HCT116 (cell line): Measurements from ENCODE around the gene CBFA2T2. TPM values are rescaled to one million over a fixed set of nuclear protein-coding genes. Genes with fewer than 3 reads are reported as not detected.

ENCODE experiments used
- ATAC-seq: fragments of 200-7000 bp; cut with Tn5 transposase; 2 replicates; pipeline ENCODE4 v1.9.1; 2020; ENCODE audit warnings: mild to moderate bottlenecking, moderate library complexity
- BruUV-seq: library from RNA; stranded (reverse); fragments of 400-500 nt; replicated peaks from 2 replicates; lab custom pipeline; 2021; lab: Mats Ljungman, UMichigan
- CTCF ChIA-PET: fragments of 300-600 bp; sonication (Branson Sonifier 250); formaldehyde crosslinking; loops from one replicate; lab custom pipeline; 2021; ENCODE audit warnings: antibody characterized with exemption; lab: Charles Lee
- POLR2A ChIA-PET: fragments of 300-600, 350-600 bp; sonication (Branson Sonifier 250); formaldehyde crosslinking; loops from one replicate; lab custom pipeline; 2021; ENCODE audit warnings: antibody characterized with exemption; lab: Charles Lee
- RAD21 ChIA-PET, 2 experiments: fragments of 300-600 bp; sonication (Branson Sonifier 250); formaldehyde crosslinking; loops; one replicate each; lab custom pipeline; 2023; ENCODE audit warnings: low total read pairs in 2 of 2; ENCODE audit not compliant: uncharacterized antibody in 2 of 2, unreplicated experiment in 2 of 2, low non-redundant PET in 1 of 2; lab: Charles Lee
- DNase-seq: peaks from one replicate; pipeline ENCODE4 v3.0.0-alpha.2; 2010; ENCODE audit warnings: low read depth, low spot score
- H2AFZ ChIP-seq: fragments of 200-600 bp; shearing (Covaris generic), sonication (generic); 2 replicates; pipeline ENCODE4 v1.6.1; 2017; ENCODE audit warnings: low read depth, mixed run types, mixed read lengths, antibody characterized with exemption, low read length; ENCODE audit not compliant: poor library complexity, severe bottlenecking
- H3K27ac ChIP-seq: 2 replicates; pipeline ENCODE4 v1.5.1; 2012; ENCODE audit warnings: low read depth, low read length
- H3K27me3 ChIP-seq: fragments of 200-600 bp; sonication (generic); 2 replicates; pipeline ENCODE4 v1.6.1; 2016; ENCODE audit warnings: mixed run types, low read length, mixed read lengths; ENCODE audit not compliant: insufficient read depth
- H3K36me3 ChIP-seq, 2 experiments: fragments of 200-500 bp in 1 of 2; fragments of 200-600 bp in 1 of 2; sonication (Bioruptor generic) in 1 of 2; sonication (generic) in 1 of 2; 2 replicates each; pipeline versions ENCODE4 v1.5.1 to v1.6.1; 2014 to 2016; ENCODE audit warnings: low read length in 2 of 2, inconsistent platforms in 1 of 2, mixed read lengths in 1 of 2, mixed run types in 1 of 2; ENCODE audit not compliant: insufficient read depth in 2 of 2, control insufficient read depth in 1 of 2
- H3K4me1 ChIP-seq, 2 experiments: fragments of 200-600 bp in 1 of 2; sonication (generic) in 1 of 2; 2 replicates each; pipeline versions ENCODE4 v1.5.1 to v1.6.1; 2012 to 2017; ENCODE audit warnings: low read length in 2 of 2, inconsistent platforms in 1 of 2, mild to moderate bottlenecking in 1 of 2, mixed read lengths in 1 of 2, mixed run types in 1 of 2, moderate library complexity in 1 of 2; ENCODE audit not compliant: insufficient read depth in 2 of 2, control insufficient read depth in 1 of 2
- H3K4me2 ChIP-seq: fragments of 200-600 bp; sonication (generic); 2 replicates; pipeline ENCODE4 v1.6.1; 2017; ENCODE audit warnings: mixed run types, low read length, mixed read lengths
- H3K4me3 ChIP-seq, 2 experiments: fragments of 200-600 bp in 1 of 2; sonication (generic) in 1 of 2; replicated peaks in 1 of 2; 2 replicates each; pipeline ENCODE4 v1.5.1; 2011 to 2016; ENCODE audit warnings: low read length in 2 of 2, control low read depth in 1 of 2, low read depth in 1 of 2, mild to moderate bottlenecking in 1 of 2, mixed read lengths in 1 of 2, mixed run types in 1 of 2
- H3K79me2 ChIP-seq: fragments of 200-600 bp; sonication (generic); 2 replicates; pipeline ENCODE4 v1.6.1; 2017; ENCODE audit warnings: mild to moderate bottlenecking, mixed run types, low read length, moderate library complexity, mixed read lengths; ENCODE audit not compliant: insufficient read depth
- H3K9ac ChIP-seq: fragments of 200-600 bp; sonication (generic); 2 replicates; pipeline ENCODE4 v1.6.1; 2016; ENCODE audit warnings: low read length, mixed read lengths
- H3K9me2 ChIP-seq: fragments of 200-600 bp; sonication (generic), shearing (Covaris generic); 2 replicates; pipeline ENCODE4 v1.6.1; 2017; ENCODE audit warnings: mixed run types, mild to moderate bottlenecking, moderate library complexity; ENCODE audit not compliant: insufficient read depth
- H3K9me3 ChIP-seq, 2 experiments: fragments of 200-500 bp in 1 of 2; fragments of 200-600 bp in 1 of 2; sonication (Bioruptor generic) in 1 of 2; sonication (generic) in 1 of 2; 2 replicates each; pipeline ENCODE4 v1.6.1; 2014 to 2017; ENCODE audit warnings: low read length in 2 of 2, mixed read lengths in 2 of 2, inconsistent platforms in 1 of 2, low read depth in 1 of 2, mild to moderate bottlenecking in 1 of 2, mixed run types in 1 of 2, moderate library complexity in 1 of 2; ENCODE audit not compliant: control insufficient read depth in 1 of 2, insufficient read depth in 1 of 2
- H4K20me1 ChIP-seq: fragments of 200-600 bp; sonication (generic), shearing (Covaris generic); 2 replicates; pipeline ENCODE4 v1.6.1; 2017; ENCODE audit warnings: mixed run types, mild to moderate bottlenecking, moderate library complexity; ENCODE audit not compliant: insufficient read depth
- EGR1 ChIP-seq: IDR thresholded peaks from 2 replicates; pipeline ENCODE4 v1.6.1; 2012; ENCODE audit warnings: low read depth
- ELF1 ChIP-seq: IDR thresholded peaks from 2 replicates; pipeline ENCODE4 v1.6.1; 2012; ENCODE audit warnings: low read depth, borderline replicate concordance
- EZH2 ChIP-seq: fragments of 200-600 bp; sonication (generic); IDR thresholded peaks from 2 replicates; pipeline ENCODE4 v1.6.1; 2017; ENCODE audit warnings: antibody characterized with exemption, mixed run types
- POLR2A ChIP-seq: IDR thresholded peaks from 2 replicates; pipeline ENCODE4 v1.7.0; 2011; ENCODE audit warnings: borderline replicate concordance; ENCODE audit not compliant: insufficient read depth, insufficient read length; ENCODE audit errors: extremely low read depth
- RAD21 ChIP-seq: IDR thresholded peaks from 2 replicates; pipeline ENCODE4 v1.6.1; 2012; ENCODE audit warnings: low read depth, mild to moderate bottlenecking
- SIN3A ChIP-seq: IDR thresholded peaks from 2 replicates; pipeline ENCODE4 v1.6.1; 2012; ENCODE audit warnings: low read depth
- SP1 ChIP-seq: IDR thresholded peaks from 2 replicates; pipeline ENCODE4 v1.6.1; 2012; ENCODE audit warnings: low read depth
- SRF ChIP-seq: IDR thresholded peaks from 2 replicates; pipeline ENCODE4 v1.6.1; 2012; ENCODE audit warnings: low read depth
- TCF7L2 ChIP-seq: IDR thresholded peaks from 2 replicates; pipeline ENCODE4 v1.7.0; 2011; ENCODE audit warnings: borderline replicate concordance, inconsistent platforms; ENCODE audit not compliant: insufficient read depth, insufficient read length; ENCODE audit errors: extremely low read depth
- YY1 ChIP-seq: IDR thresholded peaks from 2 replicates; pipeline ENCODE4 v1.6.1; 2011; ENCODE audit warnings: low read length, low read depth, moderate library complexity, mild to moderate bottlenecking; ENCODE audit not compliant: insufficient replicate concordance; ENCODE audit errors: extremely low read depth
- ZFX ChIP-seq: fragments of 450-650 bp; IDR thresholded peaks from 2 replicates; pipeline ENCODE4 v1.6.1; 2017
- ZNF274 ChIP-seq: fragments of 200-500 bp; sonication (Bioruptor generic); IDR thresholded peaks from 2 replicates; pipeline ENCODE4 v1.6.1; 2014; ENCODE audit warnings: mild to moderate bottlenecking, low read depth, low read length, inconsistent platforms
- intact Hi-C: fragments of 100-400 bp; cut with micrococcal nuclease; formaldehyde crosslinking; loops from 2 replicates; pipeline ENCODE4 v1.10.0; 2022
- total RNA-seq: library from RNA; stranded (reverse); gene quantifications from one replicate; pipeline ENCODE4 v1.2.1, GENCODE V29; 2021; ENCODE audit not compliant: unreplicated experiment
- TF ChIP-seq, protein P1 (sequence below): IDR thresholded peaks from 2 replicates; pipeline ENCODE4 v1.6.1; 2012; ENCODE audit warnings: low read depth
- TF ChIP-seq, protein P2 (sequence below), 3 experiments: fragments of 200-600 bp in 1 of 3; sonication (generic) in 1 of 3; IDR thresholded peaks in 2 of 3; conservative IDR thresholded peaks in 1 of 3; 2 replicates each; pipeline ENCODE4 v1.5.1; 2012 to 2017; ENCODE audit warnings: low read depth in 2 of 3, low read length in 2 of 3, antibody characterized with exemption in 1 of 3, borderline replicate concordance in 1 of 3, control low read depth in 1 of 3, mild to moderate bottlenecking in 1 of 3, mixed read lengths in 1 of 3, mixed run types in 1 of 3, moderate library complexity in 1 of 3; ENCODE audit not compliant: insufficient read depth in 1 of 3
- TF ChIP-seq, protein P3 (sequence below): IDR thresholded peaks from 2 replicates; pipeline ENCODE4 v1.6.1; 2012

The CBFA2T2 gene
- total RNA-seq, 1 experiment from 2014 or later, result 8.0 TPM

DNA sequence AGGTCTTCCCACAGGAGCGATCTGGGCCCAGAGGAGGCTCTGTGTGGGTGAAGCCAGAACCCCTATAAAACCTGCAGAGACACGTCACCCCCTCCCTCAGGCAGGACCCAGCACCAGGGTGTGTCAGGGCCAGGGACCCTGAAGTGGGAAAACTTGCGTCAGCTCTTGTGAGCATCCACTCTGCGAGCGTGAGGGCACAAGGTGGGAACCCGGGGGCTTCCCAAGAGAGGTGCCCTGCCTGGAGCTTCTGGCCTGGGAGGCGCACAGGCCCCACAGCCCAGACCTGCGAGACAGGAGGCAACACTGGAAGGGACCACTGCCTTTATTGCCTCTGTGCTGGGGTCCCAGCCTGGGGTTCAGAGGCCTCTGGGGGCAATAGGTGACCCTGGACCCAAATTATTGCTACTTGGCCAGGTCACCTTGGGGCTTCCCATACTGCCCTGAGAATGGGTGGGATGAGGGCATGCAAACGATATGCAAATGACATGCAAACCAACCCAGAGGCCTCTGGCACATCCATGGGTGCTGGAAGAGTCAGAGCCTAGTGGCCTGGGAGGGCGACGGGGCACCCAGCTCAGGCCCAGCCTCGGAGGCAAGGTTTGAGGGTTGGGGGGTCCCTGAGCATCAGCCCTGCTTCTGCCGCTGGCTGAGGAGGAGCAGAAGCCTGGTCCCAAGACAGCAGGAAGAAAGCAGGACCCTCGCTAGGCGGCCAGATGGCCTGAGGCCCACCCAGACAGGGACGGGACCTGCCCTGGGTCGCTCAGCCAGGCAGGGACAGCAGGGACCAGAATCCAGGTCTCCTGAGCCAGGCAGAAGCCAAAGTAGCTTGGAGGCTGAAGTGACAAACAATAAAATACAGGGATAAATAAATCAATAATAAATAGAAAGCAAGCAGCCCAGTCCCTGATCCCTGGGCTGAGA lies 167.1 kb downstream of the CBFA2T2 start (continued):
- TF ChIP-seq, protein P1, sequence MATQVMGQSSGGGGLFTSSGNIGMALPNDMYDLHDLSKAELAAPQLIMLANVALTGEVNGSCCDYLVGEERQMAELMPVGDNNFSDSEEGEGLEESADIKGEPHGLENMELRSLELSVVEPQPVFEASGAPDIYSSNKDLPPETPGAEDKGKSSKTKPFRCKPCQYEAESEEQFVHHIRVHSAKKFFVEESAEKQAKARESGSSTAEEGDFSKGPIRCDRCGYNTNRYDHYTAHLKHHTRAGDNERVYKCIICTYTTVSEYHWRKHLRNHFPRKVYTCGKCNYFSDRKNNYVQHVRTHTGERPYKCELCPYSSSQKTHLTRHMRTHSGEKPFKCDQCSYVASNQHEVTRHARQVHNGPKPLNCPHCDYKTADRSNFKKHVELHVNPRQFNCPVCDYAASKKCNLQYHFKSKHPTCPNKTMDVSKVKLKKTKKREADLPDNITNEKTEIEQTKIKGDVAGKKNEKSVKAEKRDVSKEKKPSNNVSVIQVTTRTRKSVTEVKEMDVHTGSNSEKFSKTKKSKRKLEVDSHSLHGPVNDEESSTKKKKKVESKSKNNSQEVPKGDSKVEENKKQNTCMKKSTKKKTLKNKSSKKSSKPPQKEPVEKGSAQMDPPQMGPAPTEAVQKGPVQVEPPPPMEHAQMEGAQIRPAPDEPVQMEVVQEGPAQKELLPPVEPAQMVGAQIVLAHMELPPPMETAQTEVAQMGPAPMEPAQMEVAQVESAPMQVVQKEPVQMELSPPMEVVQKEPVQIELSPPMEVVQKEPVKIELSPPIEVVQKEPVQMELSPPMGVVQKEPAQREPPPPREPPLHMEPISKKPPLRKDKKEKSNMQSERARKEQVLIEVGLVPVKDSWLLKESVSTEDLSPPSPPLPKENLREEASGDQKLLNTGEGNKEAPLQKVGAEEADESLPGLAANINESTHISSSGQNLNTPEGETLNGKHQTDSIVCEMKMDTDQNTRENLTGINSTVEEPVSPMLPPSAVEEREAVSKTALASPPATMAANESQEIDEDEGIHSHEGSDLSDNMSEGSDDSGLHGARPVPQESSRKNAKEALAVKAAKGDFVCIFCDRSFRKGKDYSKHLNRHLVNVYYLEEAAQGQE, result no peak
- TF ChIP-seq SP1 (no peak), SRF (no peak)
- TF ChIP-seq, protein P2, sequence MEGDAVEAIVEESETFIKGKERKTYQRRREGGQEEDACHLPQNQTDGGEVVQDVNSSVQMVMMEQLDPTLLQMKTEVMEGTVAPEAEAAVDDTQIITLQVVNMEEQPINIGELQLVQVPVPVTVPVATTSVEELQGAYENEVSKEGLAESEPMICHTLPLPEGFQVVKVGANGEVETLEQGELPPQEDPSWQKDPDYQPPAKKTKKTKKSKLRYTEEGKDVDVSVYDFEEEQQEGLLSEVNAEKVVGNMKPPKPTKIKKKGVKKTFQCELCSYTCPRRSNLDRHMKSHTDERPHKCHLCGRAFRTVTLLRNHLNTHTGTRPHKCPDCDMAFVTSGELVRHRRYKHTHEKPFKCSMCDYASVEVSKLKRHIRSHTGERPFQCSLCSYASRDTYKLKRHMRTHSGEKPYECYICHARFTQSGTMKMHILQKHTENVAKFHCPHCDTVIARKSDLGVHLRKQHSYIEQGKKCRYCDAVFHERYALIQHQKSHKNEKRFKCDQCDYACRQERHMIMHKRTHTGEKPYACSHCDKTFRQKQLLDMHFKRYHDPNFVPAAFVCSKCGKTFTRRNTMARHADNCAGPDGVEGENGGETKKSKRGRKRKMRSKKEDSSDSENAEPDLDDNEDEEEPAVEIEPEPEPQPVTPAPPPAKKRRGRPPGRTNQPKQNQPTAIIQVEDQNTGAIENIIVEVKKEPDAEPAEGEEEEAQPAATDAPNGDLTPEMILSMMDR (IDR thresholded peaks at IDR 0.05 in 2 of 3, conservative IDR thresholded peaks at IDR 0.05 in 1 of 3; ENCODE audit: borderline replicate concordance in 1 of 3, insufficient read depth in 1 of 3, low read depth in 2 of 3, low read length in 2 of 3), result no peak

- no TSS peak for BruUV-seq
- Histone ChIP-seq H3K4me1 (peaks cover 0 to 14% of the 10 kb centered on the region in 2 experiments; a peak in 2 of 4 replicates), H3K4me2 (no peak overlapping the region), H2AFZ (no peak overlapping the region), H3K9me3 (no peaks in the 10 kb centered on the region), H3K27me3 (no peaks in the 10 kb centered on the region), H4K20me1 (no peaks in the 10 kb centered on the region), H3K9me2 (no peaks in the 10 kb centered on the region), H3K36me3 (peaks cover 0 to 3% of the 10 kb centered on the region in 2 experiments; a peak in 1 of 4 replicates), H3K4me3 (no peak overlapping the region), H3K9ac (no peak overlapping the region), H3K79me2 (peaks cover 5% of the 10 kb centered on the region; the same call in 1 of the 2 replicates), H3K27ac (no peak overlapping the region)
- POLR2A ChIA-PET, result no interaction called here
- ATAC-seq (no peak), DNase-seq (no peak)
- RAD21 ChIA-PET, result no interaction called here
- CTCF ChIA-PET, result no interaction called here
- intact Hi-C loops, result loop anchor here (10.0 kb wide), 1 partner anchor 467 kb away; no protein-coding TSS in a partner anchor
- TF ChIP-seq EZH2, result no peak
- no peak for TF ChIP-seq YY1
- TF ChIP-seq RAD21, result no peak
- no peak for TF ChIP-seq TCF7L2
- TF ChIP-seq, protein P2 (IDR thresholded peaks at IDR 0.05 in 2 of 3, conservative IDR thresholded peaks at IDR 0.05 in 1 of 3; ENCODE audit: borderline replicate concordance in 1 of 3, insufficient read depth in 1 of 3, low read depth in 2 of 3, low read length in 2 of 3), result no peak
- TF ChIP-seq, protein P3, sequence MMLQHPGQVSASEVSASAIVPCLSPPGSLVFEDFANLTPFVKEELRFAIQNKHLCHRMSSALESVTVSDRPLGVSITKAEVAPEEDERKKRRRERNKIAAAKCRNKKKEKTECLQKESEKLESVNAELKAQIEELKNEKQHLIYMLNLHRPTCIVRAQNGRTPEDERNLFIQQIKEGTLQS, result no peak
- TF ChIP-seq ZNF274, result no peak
- no peak for TF ChIP-seq SIN3A
- no peak for TF ChIP-seq EGR1
- no peak for TF ChIP-seq ZFX
- no peak for TF ChIP-seq ELF1
- TF ChIP-seq POLR2A, result no peak
These were observed 167.8 kb downstream of the CBFA2T2 start for GRCh38 chr20:33657704-33658095.
